ENCODE measurements around the gene TEX28.
"Not testable (repeated sequence)": the region's sequence is repeated elsewhere in the genome, so short reads cannot be mapped to it uniquely, and the experiment has no call there.

The TEX28 gene

GRCh38 chrX:154247377-154248045 lies 47.4 kb downstream of the TEX28 start:
- DNase-seq (ENCODE audit: low spot score), result not testable (repeated sequence)

- DNase-seq (ENCODE audit: low spot score), result not testable (repeated sequence)
Observed at GRCh38 chrX:154239982-154240503, 54.9 kb downstream of the TEX28 start.

DNA sequence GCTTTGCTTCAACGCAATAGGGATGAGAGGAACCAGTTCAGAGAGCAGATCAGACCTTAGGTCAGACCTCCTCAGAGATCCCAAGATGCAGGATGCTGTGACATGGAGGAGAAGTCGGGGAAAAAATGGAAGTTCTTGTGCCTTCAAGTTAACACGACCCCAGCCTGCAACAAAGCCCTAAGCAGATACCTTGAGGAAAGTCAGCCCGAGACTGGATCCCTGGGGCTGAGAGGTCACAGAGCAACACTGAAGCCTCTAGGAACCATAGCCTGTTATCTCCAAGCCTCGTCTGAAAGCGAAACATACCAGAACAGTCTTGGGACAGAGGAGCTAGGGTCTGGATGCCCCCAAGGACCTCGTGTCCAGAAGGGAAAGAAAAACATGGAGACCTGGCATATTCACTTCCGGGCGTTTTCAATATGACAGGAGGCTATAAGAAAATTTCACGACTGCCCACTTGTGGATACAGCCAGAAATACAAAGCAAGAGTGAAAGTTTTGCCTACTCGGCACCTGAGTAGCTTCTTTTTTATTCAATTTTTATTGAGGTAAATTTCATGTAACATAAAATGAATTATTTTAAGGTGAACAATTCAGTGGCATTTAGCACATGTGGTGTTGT lies 55.9 kb downstream of the TEX28 start:
- DNase-seq (ENCODE audit: low spot score), result not testable (repeated sequence)

DNA sequence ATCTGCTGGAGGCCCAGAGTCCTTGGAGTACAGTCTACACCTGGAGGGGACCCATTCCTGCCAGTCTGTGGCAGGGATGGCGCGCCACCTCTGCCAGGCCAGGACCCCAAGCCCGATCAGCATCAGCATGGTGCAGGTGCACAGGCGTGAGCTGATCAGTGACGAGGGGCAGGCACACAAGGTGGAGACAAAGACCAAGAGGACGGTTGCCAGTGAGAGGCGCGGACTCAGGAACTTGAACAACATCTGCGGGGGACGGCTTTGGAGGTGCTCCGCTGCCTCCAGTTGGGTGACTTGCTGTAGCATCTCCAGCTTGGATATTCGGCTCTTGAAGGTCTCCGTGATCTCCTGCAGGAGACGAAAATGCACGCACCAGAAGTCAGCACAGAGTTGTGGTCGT lies 61.3 kb downstream of the TEX28 start:
- not testable (repeated sequence) for DNase-seq (ENCODE audit: low spot score)

GRCh38 chrX:154231443-154231842 lies 63.5 kb downstream of the TEX28 start:
- not testable (repeated sequence) for DNase-seq (ENCODE audit: low spot score)

DNA sequence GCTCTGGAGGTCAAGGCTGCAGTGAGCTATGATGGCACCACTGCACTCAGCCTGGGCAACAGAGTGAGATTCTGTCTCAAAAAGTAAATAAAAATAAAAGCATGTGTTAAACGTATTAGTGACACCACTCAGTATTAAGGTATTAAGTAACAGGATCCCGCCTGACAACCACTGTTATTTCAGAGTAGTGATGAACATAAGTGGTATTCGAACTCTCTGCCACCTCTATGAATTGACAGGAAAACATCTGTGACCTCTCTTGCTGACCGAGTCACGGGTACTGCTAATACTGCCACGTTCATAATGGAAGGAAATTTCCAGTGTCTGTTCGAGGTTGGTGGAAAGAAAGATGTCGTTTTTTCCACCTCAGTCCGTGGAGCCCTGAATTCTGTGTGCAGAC lies 68.2 kb downstream of the TEX28 start:
- not testable (repeated sequence) for DNase-seq (ENCODE audit: low spot score)

DNA sequence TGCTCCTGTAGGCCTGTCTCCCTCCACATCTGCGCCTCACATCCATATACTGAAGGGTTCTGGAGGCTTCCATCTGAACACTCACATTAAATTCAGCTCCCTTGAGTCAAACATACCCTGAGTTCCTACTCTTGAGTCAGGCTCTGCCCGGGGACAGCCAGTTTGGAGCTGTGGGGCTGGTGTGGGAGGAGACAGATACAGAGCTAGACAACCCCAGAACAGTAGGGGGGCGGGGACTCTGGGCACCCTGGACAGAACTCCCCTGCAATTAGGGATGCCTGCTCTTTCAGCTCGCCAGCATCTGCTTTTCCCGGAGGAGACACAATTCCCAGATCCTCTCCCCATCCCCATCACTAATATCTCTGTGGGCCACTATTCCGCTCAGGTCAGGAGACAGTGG lies 69.6 kb downstream of the TEX28 start:
- DNase-seq (ENCODE audit: low spot score), result not testable (repeated sequence)

Measured in AG20443 (cell line).